Stimulated activated CD4-positive, alpha-beta T cell treated with anti-CD3 and anti-CD28 coated beads, Interleukin-1b, Interleukin-23, amount 100 ng/mL, for 4 hours (primary cell): Measurements from ENCODE around the gene KRT24.

Experiments used
- DNase-seq, 2 donors: peaks; one replicate each; pipeline ENCODE4 v3.0.0-alpha.2; 2020; ENCODE audit warnings: low read depth in 2 of 2

The KRT24 gene

GRCh38 chr17:40694584-40694983 is 9.0 kb downstream of the KRT24 start:
- no peak for DNase-seq

GRCh38 chr17:40687106-40687505 is 16.4 kb downstream of the KRT24 start:
- no peak for DNase-seq

GRCh38 chr17:40686192-40686591 is 17.4 kb downstream of the KRT24 start:
- DNase-seq: no peak

GRCh38 chr17:40680998-40681397 is 22.6 kb downstream of the KRT24 start:
- no peak for DNase-seq

DNA sequence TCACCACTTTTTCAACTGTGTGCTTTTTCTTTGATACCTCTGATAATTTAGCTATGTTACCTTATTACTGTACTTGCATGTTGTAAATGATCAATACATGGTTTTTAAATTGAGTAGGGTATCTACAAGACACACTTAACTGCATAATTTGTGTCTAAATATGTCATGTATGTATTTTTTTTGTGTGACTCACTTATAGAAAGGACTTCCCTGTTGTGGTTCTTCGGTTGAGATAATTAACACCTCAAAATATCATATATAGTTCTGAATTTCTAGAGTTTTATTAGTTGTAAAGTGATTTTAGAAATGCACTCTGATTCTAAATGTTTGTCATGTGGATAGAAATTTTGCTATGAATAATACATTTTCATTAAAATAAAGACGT is 24.0 kb downstream of the KRT24 start:
- DNase-seq: no peak

DNA sequence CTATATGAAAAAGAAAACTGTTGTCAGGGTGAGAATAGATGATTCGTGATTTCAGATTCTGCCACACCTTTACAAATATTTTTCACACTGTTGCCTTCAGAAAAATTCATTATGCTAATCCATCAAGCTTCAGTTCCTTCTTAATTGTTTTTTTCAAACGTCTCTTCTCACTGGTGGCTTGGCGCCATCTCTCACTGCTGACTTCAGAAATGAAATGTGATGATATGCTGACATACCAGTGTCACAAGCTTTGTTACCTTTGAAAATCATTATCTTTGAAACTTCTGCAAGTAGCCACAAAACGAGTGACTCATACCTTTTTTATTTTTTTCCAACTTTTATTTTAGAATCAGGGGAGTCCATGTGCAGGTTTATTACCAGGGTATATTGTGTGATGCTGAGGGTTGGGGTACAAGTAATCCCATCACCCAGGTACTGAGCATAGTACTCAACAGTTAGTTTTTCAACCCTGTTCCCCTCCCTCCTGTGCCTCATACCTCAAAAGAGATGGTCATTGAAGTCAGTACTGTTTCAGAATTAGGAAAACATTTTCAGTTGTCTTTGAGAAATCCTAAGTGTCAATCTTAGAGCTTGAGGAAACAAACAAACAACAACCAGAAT is 24.5 kb downstream of the KRT24 start:
- DNase-seq: no peak

GRCh38 chr17:40675905-40676304 is 27.6 kb downstream of the KRT24 start:
- no peak for DNase-seq

DNA sequence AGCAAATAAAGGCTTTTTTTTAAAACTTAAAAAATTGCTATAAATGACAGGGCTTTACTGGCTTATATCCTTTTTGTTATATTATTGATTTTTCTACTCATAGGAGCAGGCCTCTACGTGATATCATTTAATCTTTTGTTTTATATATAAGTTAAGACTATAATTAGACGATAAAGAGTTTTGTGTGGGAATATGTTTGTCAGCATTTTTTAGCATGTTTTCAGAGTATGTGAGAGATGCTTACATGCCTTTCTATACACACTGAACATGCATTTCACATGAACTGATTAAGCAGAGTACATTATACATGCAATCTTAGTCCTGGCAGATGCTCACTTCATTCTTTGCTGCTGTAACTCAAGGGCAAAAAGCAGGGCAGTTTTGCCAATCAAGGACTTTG is 30.9 kb downstream of the KRT24 start:
- DNase-seq: no peak

DNA sequence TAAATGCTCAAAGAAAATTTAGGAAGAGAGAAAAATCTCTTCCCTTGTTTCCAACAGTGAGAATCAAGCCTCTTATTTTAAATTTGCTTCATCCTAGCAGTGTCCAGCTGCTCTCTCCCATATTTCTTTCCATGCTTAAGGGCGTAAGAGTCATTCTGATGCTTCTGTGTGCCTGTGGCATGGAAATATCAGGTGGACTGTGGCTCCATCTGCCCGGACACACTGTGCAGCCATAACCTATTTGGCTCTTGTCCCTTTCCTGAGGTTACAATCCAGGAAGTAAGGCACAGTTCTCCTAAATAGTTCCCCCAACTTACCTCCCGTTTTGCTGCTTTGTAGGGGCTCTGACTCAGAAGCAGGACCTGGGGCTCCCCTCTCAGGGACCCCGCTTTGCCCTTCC is 32.3 kb downstream of the KRT24 start:
- no peak for DNase-seq

GRCh38 chr17:40666331-40666730 is 37.2 kb downstream of the KRT24 start:
- no peak for DNase-seq

DNA sequence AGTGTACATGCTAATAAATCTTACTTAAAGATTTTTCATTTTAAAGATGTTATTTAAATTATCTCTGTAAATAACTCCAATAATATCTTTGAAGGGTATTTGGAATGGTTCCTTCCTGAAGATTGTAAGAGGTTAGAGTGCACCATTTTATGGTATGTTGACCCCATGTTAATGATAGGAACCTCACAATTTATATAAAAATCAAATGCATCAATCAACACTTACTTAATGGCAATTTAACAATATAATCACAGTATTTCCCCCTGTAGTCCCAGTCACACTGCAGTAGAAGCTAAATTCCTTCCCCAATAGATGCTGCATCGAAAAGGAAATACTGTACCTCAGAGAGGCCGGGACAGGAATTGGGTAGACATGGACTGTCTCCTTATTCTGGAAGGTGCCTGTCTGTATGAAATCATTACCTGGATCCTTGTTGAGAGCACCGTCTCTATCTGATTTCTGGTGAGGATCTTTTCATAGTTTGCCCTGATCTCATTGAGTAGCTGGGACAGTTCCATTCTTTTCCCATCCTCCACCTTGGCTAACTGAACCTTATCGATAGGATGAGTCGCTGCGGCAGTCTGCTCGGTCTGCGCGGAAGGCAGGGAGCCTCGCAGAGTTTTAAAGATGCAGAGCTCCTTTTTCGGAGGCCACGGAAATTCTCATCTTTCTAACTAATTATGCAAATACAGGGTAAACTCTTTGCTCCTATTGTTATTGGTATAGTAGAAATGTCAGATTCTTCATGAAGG is 38.8 kb downstream of the KRT24 start, which contains the start of gene KRT222:
TSS of gene KRT222 (minus strand) at position 596 of the 752 bp plus-strand sequence. CDS start at position 518, 78 bp downstream.
- DNase-seq: no peak

GRCh38 chr17:40663252-40663651 is 40.3 kb downstream of the KRT24 start:
- DNase-seq: no peak

- DNase-seq: no peak
These were observed 43.6 kb downstream of the KRT24 start for GRCh38 chr17:40659911-40660310.

- no peak for DNase-seq
These were observed 45.2 kb downstream of the KRT24 start for GRCh38 chr17:40658396-40658795.

- DNase-seq: no peak
These were observed 51.6 kb downstream of the KRT24 start for GRCh38 chr17:40651939-40652338.

DNA sequence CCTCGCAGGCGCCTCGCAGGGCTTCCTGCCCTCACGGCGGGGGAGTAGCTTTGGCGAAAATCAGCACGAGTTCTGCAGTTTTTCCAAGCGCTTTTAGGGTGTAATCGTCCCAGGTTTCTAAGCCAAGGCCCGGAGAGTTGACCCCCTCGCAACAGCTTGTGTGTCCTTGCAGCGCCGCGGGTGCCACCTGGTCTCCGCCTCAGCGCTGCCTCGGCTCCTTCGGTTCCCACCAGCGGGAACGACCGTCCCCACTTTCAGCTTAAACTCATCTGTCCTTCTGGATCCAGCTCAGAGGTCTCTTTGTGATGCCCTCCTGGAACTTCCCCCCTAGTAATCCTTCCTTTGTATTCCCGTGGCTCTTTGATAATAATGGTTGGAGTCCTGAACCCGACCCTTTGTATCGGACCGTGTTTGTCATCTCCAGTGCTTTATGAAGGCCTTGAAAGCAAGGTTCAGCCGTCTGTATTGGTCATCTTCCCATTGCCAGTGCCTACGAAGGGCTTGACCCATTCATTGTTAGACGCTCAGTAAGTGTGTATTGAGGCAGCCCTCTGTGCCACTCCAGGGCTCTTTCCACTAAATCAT is 55.1 kb downstream of the KRT24 start:
- no peak for DNase-seq
